HCT116 (cell line): Measurements from ENCODE around the gene APBB2. TPM values are rescaled to one million over a fixed set of nuclear protein-coding genes. Genes with fewer than 3 reads are reported as not detected.

Experiments used
- ATAC-seq: fragments of 200-7000 bp; cut with Tn5 transposase; 2 replicates; pipeline ENCODE4 v1.9.1; 2020; ENCODE audit warnings: mild to moderate bottlenecking, moderate library complexity
- BruUV-seq: library from RNA; stranded (reverse); fragments of 400-500 nt; replicated peaks from 2 replicates; lab custom pipeline; 2021; lab: Mats Ljungman, UMichigan
- CTCF ChIA-PET: fragments of 300-600 bp; sonication (Branson Sonifier 250); formaldehyde crosslinking; loops from one replicate; lab custom pipeline; 2021; ENCODE audit warnings: antibody characterized with exemption; lab: Charles Lee
- POLR2A ChIA-PET: fragments of 300-600, 350-600 bp; sonication (Branson Sonifier 250); formaldehyde crosslinking; loops from one replicate; lab custom pipeline; 2021; ENCODE audit warnings: antibody characterized with exemption; lab: Charles Lee
- RAD21 ChIA-PET, 2 experiments: fragments of 300-600 bp; sonication (Branson Sonifier 250); formaldehyde crosslinking; loops; one replicate each; lab custom pipeline; 2023; ENCODE audit warnings: low total read pairs in 2 of 2; ENCODE audit not compliant: uncharacterized antibody in 2 of 2, unreplicated experiment in 2 of 2, low non-redundant PET in 1 of 2; lab: Charles Lee
- DNase-seq: peaks from one replicate; pipeline ENCODE4 v3.0.0-alpha.2; 2010; ENCODE audit warnings: low read depth, low spot score
- H2AFZ ChIP-seq: fragments of 200-600 bp; shearing (Covaris generic), sonication (generic); 2 replicates; pipeline ENCODE4 v1.6.1; 2017; ENCODE audit warnings: low read depth, mixed run types, mixed read lengths, antibody characterized with exemption, low read length; ENCODE audit not compliant: poor library complexity, severe bottlenecking
- H3K27ac ChIP-seq: 2 replicates; pipeline ENCODE4 v1.5.1; 2012; ENCODE audit warnings: low read depth, low read length
- H3K27me3 ChIP-seq: fragments of 200-600 bp; sonication (generic); 2 replicates; pipeline ENCODE4 v1.6.1; 2016; ENCODE audit warnings: mixed run types, low read length, mixed read lengths; ENCODE audit not compliant: insufficient read depth
- H3K36me3 ChIP-seq, 2 experiments: fragments of 200-500 bp in 1 of 2; fragments of 200-600 bp in 1 of 2; sonication (Bioruptor generic) in 1 of 2; sonication (generic) in 1 of 2; 2 replicates each; pipeline versions ENCODE4 v1.5.1 to v1.6.1; 2014 to 2016; ENCODE audit warnings: low read length in 2 of 2, inconsistent platforms in 1 of 2, mixed read lengths in 1 of 2, mixed run types in 1 of 2; ENCODE audit not compliant: insufficient read depth in 2 of 2, control insufficient read depth in 1 of 2
- H3K4me1 ChIP-seq, 2 experiments: fragments of 200-600 bp in 1 of 2; sonication (generic) in 1 of 2; 2 replicates each; pipeline versions ENCODE4 v1.5.1 to v1.6.1; 2012 to 2017; ENCODE audit warnings: low read length in 2 of 2, inconsistent platforms in 1 of 2, mild to moderate bottlenecking in 1 of 2, mixed read lengths in 1 of 2, mixed run types in 1 of 2, moderate library complexity in 1 of 2; ENCODE audit not compliant: insufficient read depth in 2 of 2, control insufficient read depth in 1 of 2
- H3K4me2 ChIP-seq: fragments of 200-600 bp; sonication (generic); 2 replicates; pipeline ENCODE4 v1.6.1; 2017; ENCODE audit warnings: mixed run types, low read length, mixed read lengths
- H3K4me3 ChIP-seq, 2 experiments: fragments of 200-600 bp in 1 of 2; sonication (generic) in 1 of 2; replicated peaks in 1 of 2; 2 replicates each; pipeline ENCODE4 v1.5.1; 2011 to 2016; ENCODE audit warnings: low read length in 2 of 2, control low read depth in 1 of 2, low read depth in 1 of 2, mild to moderate bottlenecking in 1 of 2, mixed read lengths in 1 of 2, mixed run types in 1 of 2
- H3K79me2 ChIP-seq: fragments of 200-600 bp; sonication (generic); 2 replicates; pipeline ENCODE4 v1.6.1; 2017; ENCODE audit warnings: mild to moderate bottlenecking, mixed run types, low read length, moderate library complexity, mixed read lengths; ENCODE audit not compliant: insufficient read depth
- H3K9ac ChIP-seq: fragments of 200-600 bp; sonication (generic); 2 replicates; pipeline ENCODE4 v1.6.1; 2016; ENCODE audit warnings: low read length, mixed read lengths
- H3K9me2 ChIP-seq: fragments of 200-600 bp; sonication (generic), shearing (Covaris generic); 2 replicates; pipeline ENCODE4 v1.6.1; 2017; ENCODE audit warnings: mixed run types, mild to moderate bottlenecking, moderate library complexity; ENCODE audit not compliant: insufficient read depth
- H3K9me3 ChIP-seq, 2 experiments: fragments of 200-500 bp in 1 of 2; fragments of 200-600 bp in 1 of 2; sonication (Bioruptor generic) in 1 of 2; sonication (generic) in 1 of 2; 2 replicates each; pipeline ENCODE4 v1.6.1; 2014 to 2017; ENCODE audit warnings: low read length in 2 of 2, mixed read lengths in 2 of 2, inconsistent platforms in 1 of 2, low read depth in 1 of 2, mild to moderate bottlenecking in 1 of 2, mixed run types in 1 of 2, moderate library complexity in 1 of 2; ENCODE audit not compliant: control insufficient read depth in 1 of 2, insufficient read depth in 1 of 2
- H4K20me1 ChIP-seq: fragments of 200-600 bp; sonication (generic), shearing (Covaris generic); 2 replicates; pipeline ENCODE4 v1.6.1; 2017; ENCODE audit warnings: mixed run types, mild to moderate bottlenecking, moderate library complexity; ENCODE audit not compliant: insufficient read depth
- ATF3 ChIP-seq: IDR thresholded peaks from 2 replicates; pipeline ENCODE4 v1.6.1; 2012
- CEBPB ChIP-seq: IDR thresholded peaks from 2 replicates; pipeline ENCODE4 v1.6.1; 2012; ENCODE audit warnings: low read depth
- ELF1 ChIP-seq: IDR thresholded peaks from 2 replicates; pipeline ENCODE4 v1.6.1; 2012; ENCODE audit warnings: low read depth, borderline replicate concordance
- POLR2A ChIP-seq: IDR thresholded peaks from 2 replicates; pipeline ENCODE4 v1.7.0; 2011; ENCODE audit warnings: borderline replicate concordance; ENCODE audit not compliant: insufficient read depth, insufficient read length; ENCODE audit errors: extremely low read depth
- POLR2AphosphoS5 ChIP-seq: IDR thresholded peaks from 2 replicates; pipeline ENCODE4 v1.6.1; 2011; ENCODE audit warnings: mild to moderate bottlenecking, low read depth, low read length, moderate library complexity
- RAD21 ChIP-seq: IDR thresholded peaks from 2 replicates; pipeline ENCODE4 v1.6.1; 2012; ENCODE audit warnings: low read depth, mild to moderate bottlenecking
- REST ChIP-seq: IDR thresholded peaks from 2 replicates; pipeline ENCODE4 v1.6.1; 2012; ENCODE audit warnings: low read depth
- SIN3A ChIP-seq: IDR thresholded peaks from 2 replicates; pipeline ENCODE4 v1.6.1; 2012; ENCODE audit warnings: low read depth
- SP1 ChIP-seq: IDR thresholded peaks from 2 replicates; pipeline ENCODE4 v1.6.1; 2012; ENCODE audit warnings: low read depth
- TCF7L2 ChIP-seq: IDR thresholded peaks from 2 replicates; pipeline ENCODE4 v1.7.0; 2011; ENCODE audit warnings: borderline replicate concordance, inconsistent platforms; ENCODE audit not compliant: insufficient read depth, insufficient read length; ENCODE audit errors: extremely low read depth
- ZBTB33 ChIP-seq: IDR thresholded peaks from 2 replicates; pipeline ENCODE4 v1.6.1; 2011; ENCODE audit warnings: mild to moderate bottlenecking, low read length, moderate library complexity; ENCODE audit not compliant: insufficient replicate concordance; ENCODE audit errors: extremely low read depth
- intact Hi-C: fragments of 100-400 bp; cut with micrococcal nuclease; formaldehyde crosslinking; loops from 2 replicates; pipeline ENCODE4 v1.10.0; 2022
- total RNA-seq: library from RNA; stranded (reverse); gene quantifications from one replicate; pipeline ENCODE4 v1.2.1, GENCODE V29; 2021; ENCODE audit not compliant: unreplicated experiment

Gene APBB2
- total RNA-seq, 1 experiment from 2014 or later, result 72.5 TPM

- TF ChIP-seq REST (no peak), CEBPB (no peak), SP1 (no peak), ELF1 (no peak), TCF7L2 (peak; percentile 43), RAD21 (no peak), POLR2A (peak; percentile 77), POLR2AphosphoS5 (peak; percentile 88)
Observed at GRCh38 chr4:41216294-41217019, 2.1 kb upstream of the APBB2 start (continued).

GRCh38 chr4:41215969-41216293 lies 1.6 kb upstream of the APBB2 start:
- intact Hi-C loops, result loop anchor here (10.0 kb wide), 1 partner anchor 481 kb away; no protein-coding TSS in a partner anchor
- Histone ChIP-seq H3K4me3 (peak overlapping the region; percentile 69 to 80), H4K20me1 (no peaks in the 10 kb centered on the region), H2AFZ (no peak overlapping the region), H3K4me2 (peak overlapping the region; percentile 87), H3K27ac (peak overlapping the region; percentile 80), H3K36me3 (no peaks in the 10 kb centered on the region), H3K4me1 (peaks cover 26 to 45% of the 10 kb centered on the region in 2 experiments), H3K27me3 (no peaks in the 10 kb centered on the region), H3K9me2 (no peaks in the 10 kb centered on the region), H3K9ac (peak overlapping the region; percentile 76), H3K79me2 (peaks cover 31% of the 10 kb centered on the region), H3K9me3 (no peaks in the 10 kb centered on the region)
- RAD21 ChIA-PET, result interaction anchor here in 1 of 2 experiments (0.6 kb wide), 1 partner anchor 183 kb away, joined by 4 read pairs; no protein-coding TSS in a partner anchor
- DNase-seq (no peak), ATAC-seq (no peak)
- CTCF ChIA-PET, result interaction anchor here (0.6 to 2.2 kb wide), 6 partner anchors 43 to 866 kb away, joined by 3 to 27 read pairs (median 6); no protein-coding TSS in a partner anchor
- no TSS peak for BruUV-seq
- POLR2A ChIA-PET, result interaction anchor here (1.0 to 1.9 kb wide), 4 partner anchors 11 to 310 kb away, joined by 3 to 6 read pairs (median 4); no protein-coding TSS in a partner anchor
- TF ChIP-seq SIN3A (no peak), ATF3 (no peak), REST (no peak), ZBTB33 (no peak)
